Neural cell (in vitro differentiated cells): ENCODE measurements around the gene DAD1. TPM values are rescaled to one million over a fixed set of nuclear protein-coding genes. Genes with fewer than 3 reads are reported as not detected.

Source experiments
- H2AFZ ChIP-seq: fragments of 200-600, 300-800 bp; sonication (generic), shearing (Covaris generic); 2 replicates; pipeline ENCODE4 v1.6.0; 2014; ENCODE audit warnings: low read depth, mild to moderate bottlenecking, antibody characterized with exemption, low read length, moderate library complexity
- H3F3A ChIP-seq: fragments of 200-600 bp; shearing (Covaris generic); 2 replicates; pipeline ENCODE4 v1.6.1; 2016; ENCODE audit warnings: mild to moderate bottlenecking, moderate library complexity, mixed read lengths, antibody characterized with exemption, low read length; ENCODE audit not compliant: insufficient read depth, poor library complexity, severe bottlenecking
- H3K27ac ChIP-seq: fragments of 200-600, 300-800 bp; sonication (generic), shearing (Covaris generic); 2 replicates; pipeline ENCODE4 v1.5.1; 2014; ENCODE audit warnings: mild to moderate bottlenecking, low read length, moderate library complexity
- H3K27me3 ChIP-seq: fragments of 300-800, 200-600 bp; sonication (generic), shearing (Covaris generic); 2 replicates; pipeline ENCODE4 v1.6.0; 2014; ENCODE audit warnings: mild to moderate bottlenecking, low read depth, low read length, moderate library complexity; ENCODE audit not compliant: insufficient read depth
- H3K36me3 ChIP-seq: fragments of 300-800, 200-600 bp; sonication (generic), shearing (Covaris generic); 2 replicates; pipeline ENCODE4 v1.5.1; 2014; ENCODE audit warnings: mild to moderate bottlenecking, antibody characterized with exemption, low read length, moderate library complexity; ENCODE audit not compliant: insufficient read depth
- H3K4me2 ChIP-seq: fragments of 300-800, 200-600 bp; sonication (generic), shearing (Covaris generic); 2 replicates; pipeline ENCODE4 v1.6.0; 2014; ENCODE audit warnings: mild to moderate bottlenecking, low read length
- H3K4me3 ChIP-seq: fragments of 300-800, 200-600 bp; sonication (generic), shearing (Covaris generic); 2 replicates; pipeline ENCODE4 v1.5.1; 2014; ENCODE audit warnings: mild to moderate bottlenecking, low read length, moderate library complexity
- H3K79me2 ChIP-seq: fragments of 200-600 bp; shearing (Covaris generic); replicated peaks from 2 replicates; pipeline ENCODE4 v1.6.0; 2014; ENCODE audit warnings: mild to moderate bottlenecking, low read length, moderate library complexity; ENCODE audit not compliant: insufficient read depth
- H3K9ac ChIP-seq: fragments of 300-800, 200-600 bp; sonication (generic), shearing (Covaris generic); 2 replicates; pipeline ENCODE4 v1.6.1; 2016; ENCODE audit warnings: mild to moderate bottlenecking, low read length, mixed read lengths
- H3K9me2 ChIP-seq: fragments of 200-600 bp; shearing (Covaris generic); 2 replicates; pipeline ENCODE4 v1.6.1; 2016; ENCODE audit warnings: mild to moderate bottlenecking, low read length, mixed read lengths; ENCODE audit not compliant: insufficient read depth
- H3K9me3 ChIP-seq: fragments of 200-600, 300-800 bp; sonication (generic), shearing (Covaris generic); 2 replicates; pipeline ENCODE4 v1.6.1; 2016; ENCODE audit warnings: mild to moderate bottlenecking, mixed run types, low read length, moderate library complexity, mixed read lengths
- H4K20me1 ChIP-seq: fragments of 200-600 bp; shearing (Covaris generic); 2 replicates; pipeline ENCODE4 v1.6.1; 2016; ENCODE audit warnings: mild to moderate bottlenecking, mixed run types; ENCODE audit not compliant: insufficient read depth
- POLR2AphosphoS5 ChIP-seq: IDR thresholded peaks from 2 replicates; pipeline ENCODE4 v1.6.1; 2012
- RAD21 ChIP-seq: fragments of 450-650 bp; conservative IDR thresholded peaks from 2 replicates; pipeline ENCODE4 v1.6.1; 2014; ENCODE audit warnings: antibody characterized with exemption, mild to moderate bottlenecking, moderate library complexity
- SMC3 ChIP-seq: fragments of 450-650 bp; conservative IDR thresholded peaks from 2 replicates; pipeline ENCODE4 v1.6.1; 2014; ENCODE audit warnings: antibody characterized with exemption, mild to moderate bottlenecking, moderate library complexity; ENCODE audit not compliant: poor library complexity
- polyA plus RNA-seq: library from polyadenylated mRNA; depleted of rRNA; stranded (reverse); fragments of >200 nt; gene quantifications from 2 replicates; pipeline ENCODE4 v1.2.3, GENCODE V29; 2014
- small RNA-seq, 3 experiments: library from RNA; depleted of rRNA; stranded (forward); fragments of <200 nt; gene quantifications; one replicate each; pipeline ENCODE3, GENCODE V24; 2012
- TF ChIP-seq, protein P1 (sequence below): fragments of 450-650 bp; IDR thresholded peaks from 2 replicates; pipeline ENCODE4 v1.5.1; 2014; ENCODE audit warnings: antibody characterized with exemption, mild to moderate bottlenecking, moderate library complexity; ENCODE audit not compliant: poor library complexity, severe bottlenecking
- TF ChIP-seq, protein P2 (sequence below): IDR thresholded peaks from 2 replicates; pipeline ENCODE4 v1.6.1; 2012; ENCODE audit warnings: borderline replicate concordance

Gene DAD1
- polyA plus RNA-seq, 1 donor from 2014 or later: 369 TPM

DNA sequence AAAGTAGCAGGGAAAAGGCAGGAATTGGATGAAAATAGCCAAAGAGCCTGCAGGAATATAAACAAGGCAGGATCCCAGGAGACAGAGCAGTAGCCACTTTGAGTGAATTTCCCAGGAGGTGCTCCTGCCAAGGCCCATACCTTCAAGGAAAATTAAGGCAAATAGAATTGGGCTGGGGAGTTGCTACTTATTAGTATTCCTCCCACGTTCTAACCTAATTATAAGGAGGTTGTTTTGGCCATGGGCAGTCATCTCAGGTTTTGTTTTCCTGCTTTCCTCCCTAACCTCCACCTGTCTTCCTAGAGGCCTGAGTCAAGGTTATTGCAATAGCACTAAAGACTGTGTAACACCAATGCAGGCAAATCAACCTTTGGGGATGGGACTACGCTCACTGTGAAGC lies 73.1 kb downstream of the DAD1 start:
- Histone ChIP-seq H3K9me2 (no peaks in the 10 kb centered on the region), H3K79me2 (no peaks in the 10 kb centered on the region), H3K36me3 (no peaks in the 10 kb centered on the region), H3K4me2 (no peak overlapping the region), H3K4me3 (no peak overlapping the region), H3F3A (no peaks in the 10 kb centered on the region), H3K27ac (no peak overlapping the region), H3K27me3 (no peaks in the 10 kb centered on the region), H2AFZ (no peak overlapping the region), H3K9ac (no peak overlapping the region), H4K20me1 (no peaks in the 10 kb centered on the region), H3K9me3 (no peaks in the 10 kb centered on the region)
- no peak for TF ChIP-seq SMC3
- no peak for TF ChIP-seq POLR2AphosphoS5
- TF ChIP-seq, protein P1, sequence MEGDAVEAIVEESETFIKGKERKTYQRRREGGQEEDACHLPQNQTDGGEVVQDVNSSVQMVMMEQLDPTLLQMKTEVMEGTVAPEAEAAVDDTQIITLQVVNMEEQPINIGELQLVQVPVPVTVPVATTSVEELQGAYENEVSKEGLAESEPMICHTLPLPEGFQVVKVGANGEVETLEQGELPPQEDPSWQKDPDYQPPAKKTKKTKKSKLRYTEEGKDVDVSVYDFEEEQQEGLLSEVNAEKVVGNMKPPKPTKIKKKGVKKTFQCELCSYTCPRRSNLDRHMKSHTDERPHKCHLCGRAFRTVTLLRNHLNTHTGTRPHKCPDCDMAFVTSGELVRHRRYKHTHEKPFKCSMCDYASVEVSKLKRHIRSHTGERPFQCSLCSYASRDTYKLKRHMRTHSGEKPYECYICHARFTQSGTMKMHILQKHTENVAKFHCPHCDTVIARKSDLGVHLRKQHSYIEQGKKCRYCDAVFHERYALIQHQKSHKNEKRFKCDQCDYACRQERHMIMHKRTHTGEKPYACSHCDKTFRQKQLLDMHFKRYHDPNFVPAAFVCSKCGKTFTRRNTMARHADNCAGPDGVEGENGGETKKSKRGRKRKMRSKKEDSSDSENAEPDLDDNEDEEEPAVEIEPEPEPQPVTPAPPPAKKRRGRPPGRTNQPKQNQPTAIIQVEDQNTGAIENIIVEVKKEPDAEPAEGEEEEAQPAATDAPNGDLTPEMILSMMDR: no peak
- TF ChIP-seq RAD21: no peak
- TF ChIP-seq, protein P2, sequence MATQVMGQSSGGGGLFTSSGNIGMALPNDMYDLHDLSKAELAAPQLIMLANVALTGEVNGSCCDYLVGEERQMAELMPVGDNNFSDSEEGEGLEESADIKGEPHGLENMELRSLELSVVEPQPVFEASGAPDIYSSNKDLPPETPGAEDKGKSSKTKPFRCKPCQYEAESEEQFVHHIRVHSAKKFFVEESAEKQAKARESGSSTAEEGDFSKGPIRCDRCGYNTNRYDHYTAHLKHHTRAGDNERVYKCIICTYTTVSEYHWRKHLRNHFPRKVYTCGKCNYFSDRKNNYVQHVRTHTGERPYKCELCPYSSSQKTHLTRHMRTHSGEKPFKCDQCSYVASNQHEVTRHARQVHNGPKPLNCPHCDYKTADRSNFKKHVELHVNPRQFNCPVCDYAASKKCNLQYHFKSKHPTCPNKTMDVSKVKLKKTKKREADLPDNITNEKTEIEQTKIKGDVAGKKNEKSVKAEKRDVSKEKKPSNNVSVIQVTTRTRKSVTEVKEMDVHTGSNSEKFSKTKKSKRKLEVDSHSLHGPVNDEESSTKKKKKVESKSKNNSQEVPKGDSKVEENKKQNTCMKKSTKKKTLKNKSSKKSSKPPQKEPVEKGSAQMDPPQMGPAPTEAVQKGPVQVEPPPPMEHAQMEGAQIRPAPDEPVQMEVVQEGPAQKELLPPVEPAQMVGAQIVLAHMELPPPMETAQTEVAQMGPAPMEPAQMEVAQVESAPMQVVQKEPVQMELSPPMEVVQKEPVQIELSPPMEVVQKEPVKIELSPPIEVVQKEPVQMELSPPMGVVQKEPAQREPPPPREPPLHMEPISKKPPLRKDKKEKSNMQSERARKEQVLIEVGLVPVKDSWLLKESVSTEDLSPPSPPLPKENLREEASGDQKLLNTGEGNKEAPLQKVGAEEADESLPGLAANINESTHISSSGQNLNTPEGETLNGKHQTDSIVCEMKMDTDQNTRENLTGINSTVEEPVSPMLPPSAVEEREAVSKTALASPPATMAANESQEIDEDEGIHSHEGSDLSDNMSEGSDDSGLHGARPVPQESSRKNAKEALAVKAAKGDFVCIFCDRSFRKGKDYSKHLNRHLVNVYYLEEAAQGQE: no peak

Small RNAs within 50 kb of the gene (small RNA-seq; reads per million reads assigned to genes)
- gene TRAJ1 (0 reads per million in 3 experiments), gene TRAJ10 (0 reads per million in 3 experiments), gene TRAJ11 (0 reads per million in 3 experiments), gene TRAJ12 (0 reads per million in 3 experiments), gene TRAJ13 (0 reads per million in 3 experiments), gene TRAJ14 (0 reads per million in 3 experiments), gene TRAJ16 (0 reads per million in 3 experiments), gene TRAJ17 (0 reads per million in 3 experiments), gene TRAJ18 (0 reads per million in 3 experiments), gene TRAJ19 (0 reads per million in 3 experiments), gene TRAJ2 (0 reads per million in 3 experiments), gene TRAJ20 (0 reads per million in 3 experiments), gene TRAJ21 (0 reads per million in 3 experiments), gene TRAJ22 (0 reads per million in 3 experiments), gene TRAJ23 (0 reads per million in 3 experiments), gene TRAJ24 (0 reads per million in 3 experiments), gene TRAJ25 (0 reads per million in 3 experiments), gene TRAJ26 (0 reads per million in 3 experiments), gene TRAJ27 (0 reads per million in 3 experiments), gene TRAJ28 (0 reads per million in 3 experiments), gene TRAJ3 (0 reads per million in 3 experiments), gene TRAJ4 (0 reads per million in 3 experiments), gene TRAJ5 (0 reads per million in 3 experiments), gene TRAJ6 (0 reads per million in 3 experiments), gene TRAJ7 (0 reads per million in 3 experiments), gene TRAJ8 (0 reads per million in 3 experiments), gene TRAJ9 (0 reads per million in 3 experiments)

Other genes with a start within 250 kb of the DAD1 start
- 2.6 and 3.0 TPM in 2 replicates for gene ABHD4, start 9.1 kb upstream of the DAD1 start, polyA plus RNA-seq
- gene OR6J1, start 55.1 kb upstream of the DAD1 start, polyA plus RNA-seq: not detected in 2 replicates
- gene OXA1L, start 177.5 kb upstream of the DAD1 start, polyA plus RNA-seq: 60.7 and 76.1 TPM in 2 replicates
- gene SLC7A7, start 226.2 kb upstream of the DAD1 start, polyA plus RNA-seq: not detected in 2 replicates
- gene MRPL52, start 240.7 kb upstream of the DAD1 start, polyA plus RNA-seq: 87.9 and 161 TPM in 2 replicates
- gene MMP14, start 247.4 kb upstream of the DAD1 start, polyA plus RNA-seq: 0.30 and 1.5 TPM in 2 replicates